GM18867 (cell line): ENCODE results near the gene ZNF764.
"Not testable (repeated sequence)": the region's sequence is repeated elsewhere in the genome, so short reads cannot be mapped to it uniquely, and the experiment has no call there.

Experiments
- ATAC-seq: cut with Tn5 transposase; IDR thresholded peaks from one replicate; pipeline ENCODE4 v1.9.1; 2021; ENCODE audit warnings: mild to moderate bottlenecking, moderate library complexity; ENCODE audit not compliant: unreplicated experiment

The ZNF764 gene

GRCh38 chr16:30551781-30552180 lies 6.4 kb downstream of the ZNF764 start:
- no peak for ATAC-seq

- no peak for ATAC-seq
These were observed 9.5 kb downstream of the ZNF764 start for GRCh38 chr16:30548416-30549253.

GRCh38 chr16:30546115-30546514 lies 12.1 kb downstream of the ZNF764 start:
- no peak for ATAC-seq

GRCh38 chr16:30543067-30543466 lies 15.1 kb downstream of the ZNF764 start:
- ATAC-seq: no peak

GRCh38 chr16:30541502-30542329 lies 16.5 kb downstream of the ZNF764 start:
- ATAC-seq: no peak

GRCh38 chr16:30540916-30541464 lies 17.2 kb downstream of the ZNF764 start:
- not testable (repeated sequence) for ATAC-seq

GRCh38 chr16:30539986-30540526 lies 18.1 kb downstream of the ZNF764 start:
- not testable (repeated sequence) for ATAC-seq

GRCh38 chr16:30539000-30539964 lies 18.9 kb downstream of the ZNF764 start:
- no peak for ATAC-seq

GRCh38 chr16:30536391-30537024 lies 21.7 kb downstream of the ZNF764 start:
- not testable (repeated sequence) for ATAC-seq

GRCh38 chr16:30535777-30536190 lies 22.4 kb downstream of the ZNF764 start:
- ATAC-seq: no peak

GRCh38 chr16:30535106-30535776 lies 22.9 kb downstream of the ZNF764 start:
- ATAC-seq: peak; percentile 3

- peak; percentile 70 for ATAC-seq
These were observed 23.6 kb downstream of the ZNF764 start, which contains the start of gene ZNF747 for GRCh38 chr16:30534368-30535105. ZNF747 (minus strand) TSS chr16:30534858; CDS start chr16:30534679, 179 bp downstream.

- peak; percentile 23 for ATAC-seq
These were observed 24.3 kb downstream of the ZNF764 start for GRCh38 chr16:30533748-30534367.

GRCh38 chr16:30533146-30533522 lies 25.0 kb downstream of the ZNF764 start:
- no peak for ATAC-seq

- no peak for ATAC-seq
These were observed 25.7 kb downstream of the ZNF764 start for GRCh38 chr16:30532285-30533145.

GRCh38 chr16:30530163-30531037 lies 27.8 kb downstream of the ZNF764 start:
- ATAC-seq: no peak
